ENCODE data around the gene MRPL17.

Gene MRPL17

GRCh38 chr11:6658647-6659046, 24.5 kb downstream of the MRPL17 start:
- DNase-seq, result no peak
- no peak overlapping the region for H3K27ac Mint-ChIP-seq
- no peak overlapping the region for H3K4me3 Mint-ChIP-seq
- no peaks in the 10 kb centered on the region for H3K36me3 Mint-ChIP-seq (ENCODE audit: low read depth)
- no peak for TF ChIP-seq CTCF (IDR thresholded peaks at IDR 0.05)
- no peaks in the 10 kb centered on the region for H3K9me3 Mint-ChIP-seq
- H3K27me3 Mint-ChIP-seq (ENCODE audit: low read depth, poor library complexity), result peaks cover 14% of the 10 kb centered on the region
- H3K4me1 Mint-ChIP-seq, result peaks cover 15% of the 10 kb centered on the region

GRCh38 chr11:6657346-6657745, 25.8 kb downstream of the MRPL17 start:
- no peaks in the 10 kb centered on the region for H3K9me3 Mint-ChIP-seq
- peaks cover 9% of the 10 kb centered on the region for H3K27me3 Mint-ChIP-seq (ENCODE audit: low read depth, poor library complexity)
- no peak for DNase-seq
- H3K27ac Mint-ChIP-seq, result no peak overlapping the region
- no peaks in the 10 kb centered on the region for H3K36me3 Mint-ChIP-seq (ENCODE audit: low read depth)
- TF ChIP-seq CTCF (IDR thresholded peaks at IDR 0.05), result no peak
- peaks cover 12% of the 10 kb centered on the region for H3K4me1 Mint-ChIP-seq
- peak overlapping the region; percentile 86 for H3K4me3 Mint-ChIP-seq

- no peaks in the 10 kb centered on the region for H3K36me3 Mint-ChIP-seq (ENCODE audit: low read depth)
Observed at GRCh38 chr11:6656936-6657335, 26.2 kb downstream of the MRPL17 start.

GRCh38 chr11:6656584-6656915, 26.6 kb downstream of the MRPL17 start:
- no peak overlapping the region for H3K27ac Mint-ChIP-seq
- peak overlapping the region; percentile 86 for H3K4me3 Mint-ChIP-seq
- no peaks in the 10 kb centered on the region for H3K36me3 Mint-ChIP-seq (ENCODE audit: low read depth)
- H3K4me1 Mint-ChIP-seq, result peaks cover 12% of the 10 kb centered on the region
- TF ChIP-seq CTCF (IDR thresholded peaks at IDR 0.05), result no peak
- H3K9me3 Mint-ChIP-seq, result no peaks in the 10 kb centered on the region
- peaks cover 4% of the 10 kb centered on the region for H3K27me3 Mint-ChIP-seq (ENCODE audit: low read depth, poor library complexity)
- no peak for DNase-seq

More at GRCh38 chr11:6656936-6657335, 26.2 kb downstream of the MRPL17 start:
- Mint-ChIP-seq H3K4me1 (peaks cover 12% of the 10 kb centered on the region), H3K27me3 (ENCODE audit: low read depth, poor library complexity) (peaks cover 8% of the 10 kb centered on the region), H3K9me3 (no peaks in the 10 kb centered on the region), H3K4me3 (peak overlapping the region; percentile 86), H3K27ac (no peak overlapping the region)
- no peak for DNase-seq
- no peak for TF ChIP-seq CTCF (IDR thresholded peaks at IDR 0.05)

- TF ChIP-seq CTCF (IDR thresholded peaks at IDR 0.05), result no peak
- no peaks in the 10 kb centered on the region for H3K36me3 Mint-ChIP-seq (ENCODE audit: low read depth)
Observed at GRCh38 chr11:6655790-6656583, 27.2 kb downstream of the MRPL17 start, which contains the start of gene DCHS1. Gene DCHS1, minus strand, starts transcription at chr11:6655809. Its CDS starts 14,196 bp downstream, at chr11:6641613.

More at GRCh38 chr11:6655790-6656583, 27.2 kb downstream of the MRPL17 start, which contains the start of gene DCHS1:
- H3K27me3 Mint-ChIP-seq (ENCODE audit: low read depth, poor library complexity), result peaks cover 4% of the 10 kb centered on the region
- H3K27ac Mint-ChIP-seq, result peak within 1 kb of the TSS; percentile 14
- no peaks in the 10 kb centered on the region for H3K9me3 Mint-ChIP-seq
- peak within 1 kb of the TSS; percentile 86 for H3K4me3 Mint-ChIP-seq
- peaks cover 12% of the 10 kb centered on the region for H3K4me1 Mint-ChIP-seq
- peak; percentile 75 for DNase-seq

Measured in nephron progenitor cell (in vitro differentiated cells).